H1 (cell line): ENCODE data around the gene SPTBN4. TPM values are rescaled to one million over a fixed set of nuclear protein-coding genes. Genes with fewer than 3 reads are reported as not detected.

Source experiments
- CTCF ChIA-PET: fragments of 300-600 bp; sonication (Branson Sonifier 250); formaldehyde crosslinking; loops from one replicate; lab custom pipeline; 2021; ENCODE audit not compliant: partially characterized antibody; lab: Charles Lee
- POLR2A ChIA-PET: fragments of 300-600 bp; sonication (Branson Sonifier 250); formaldehyde crosslinking; loops from one replicate; lab custom pipeline; 2021; ENCODE audit warnings: inconsistent platforms; ENCODE audit not compliant: partially characterized antibody; lab: Charles Lee
- DNase-seq, 2 experiments: peaks; one replicate each; pipeline versions ENCODE4 v3.0.0 to v3.0.0-alpha.2; 2010 to 2022; ENCODE audit warnings: low spot score in 2 of 2, low read depth in 1 of 2, mixed read lengths in 1 of 2
- FAIRE-seq: peaks from 2 replicates; lab custom pipeline; 2011; peaks lifted over from hg19 to GRCh38; lab: Jason Lieb, UNC
- H2AFZ ChIP-seq: 2 replicates; pipeline ENCODE4 v1.8.1; 2012; ENCODE audit warnings: low read length, inconsistent platforms
- H2AK5ac ChIP-seq: 2 replicates; pipeline ENCODE4 v1.6.1; 2013; ENCODE audit warnings: low read depth, low read length
- H2BK120ac ChIP-seq: replicated peaks from 2 replicates; pipeline ENCODE3; 2013; ENCODE audit warnings: low read depth, low read length, inconsistent platforms
- H2BK12ac ChIP-seq: 2 replicates; pipeline ENCODE4 v1.6.1; 2013; ENCODE audit warnings: low read depth, low read length
- H2BK15ac ChIP-seq: 2 replicates; pipeline ENCODE4 v1.6.1; 2013; ENCODE audit warnings: low read length
- H2BK20ac ChIP-seq: 2 replicates; pipeline ENCODE4 v1.6.1; 2013; ENCODE audit warnings: low read length
- H2BK5ac ChIP-seq: 2 replicates; pipeline ENCODE4 v1.6.1; 2013; ENCODE audit warnings: low read depth, low read length
- H3K14ac ChIP-seq: 2 replicates; pipeline ENCODE4 v1.6.1; 2013; ENCODE audit warnings: inconsistent platforms; ENCODE audit not compliant: insufficient read length
- H3K18ac ChIP-seq: 2 replicates; pipeline ENCODE4 v1.6.1; 2013; ENCODE audit warnings: low read length; ENCODE audit errors: extremely low read depth
- H3K23ac ChIP-seq: 2 replicates; pipeline ENCODE4 v1.6.1; 2013; ENCODE audit warnings: inconsistent platforms; ENCODE audit not compliant: insufficient read length
- H3K23me2 ChIP-seq: 2 replicates; pipeline ENCODE4 v1.6.1; 2013; ENCODE audit warnings: low read depth, low read length
- H3K27ac ChIP-seq: 2 replicates; pipeline ENCODE4 v1.6.1; 2011; ENCODE audit warnings: low read depth, low read length, inconsistent platforms
- H3K27me3 ChIP-seq, 4 experiments: replicated peaks in 1 of 4; 1 replicate in 1 of 4; 2 replicates in 3 of 4; pipeline versions ENCODE4 v1.6.1 to v1.8.1; 2011 to 2013; ENCODE audit warnings: low read length in 3 of 4, mild to moderate bottlenecking in 3 of 4, inconsistent platforms in 2 of 4, mixed read lengths in 2 of 4, moderate library complexity in 1 of 4; ENCODE audit not compliant: control insufficient read depth in 3 of 4, insufficient read depth in 3 of 4; ENCODE audit errors: extremely low read depth in 1 of 4
- H3K36me3 ChIP-seq, 4 experiments: 2 replicates each; pipeline versions ENCODE4 v1.6.1 to v1.8.1; 2011 to 2013; ENCODE audit warnings: mild to moderate bottlenecking in 4 of 4, low read length in 3 of 4, moderate library complexity in 2 of 4, control low read depth in 1 of 4, inconsistent platforms in 1 of 4; ENCODE audit not compliant: insufficient read depth in 4 of 4, control insufficient read depth in 2 of 4
- H3K4ac ChIP-seq: replicated peaks from 2 replicates; pipeline ENCODE3; 2013; ENCODE audit warnings: low read length, low read depth, mixed read lengths, inconsistent platforms; ENCODE audit not compliant: insufficient read length
- H3K4me1 ChIP-seq, 4 experiments: replicated peaks in 1 of 4; 1 replicate in 1 of 4; 2 replicates in 3 of 4; pipeline versions ENCODE4 v1.6.1 to v1.8.1; 2011 to 2013; ENCODE audit warnings: low read length in 3 of 4, inconsistent platforms in 2 of 4, mixed read lengths in 1 of 4; ENCODE audit not compliant: insufficient read depth in 4 of 4, control insufficient read depth in 3 of 4
- H3K4me2 ChIP-seq, 2 experiments: 2 replicates each; pipeline versions ENCODE4 v1.6.1 to v1.8.1; 2011 to 2013; ENCODE audit warnings: low read depth in 2 of 2, low read length in 2 of 2, control low read depth in 1 of 2, inconsistent platforms in 1 of 2, mild to moderate bottlenecking in 1 of 2; ENCODE audit not compliant: insufficient read depth in 1 of 2
- H3K4me3 ChIP-seq, 4 experiments: fragments of 200-600, 300-600 bp in 1 of 4; sonication (generic), shearing (Covaris generic), sonication (Bioruptor Twin) in 1 of 4; 2 replicates each; pipeline versions ENCODE4 v1.5.1 to v1.8.1; 2011 to 2016; ENCODE audit warnings: low read length in 4 of 4, low read depth in 3 of 4, control low read depth in 2 of 4, inconsistent platforms in 2 of 4, mild to moderate bottlenecking in 2 of 4, mixed read lengths in 1 of 4, moderate library complexity in 1 of 4; ENCODE audit not compliant: insufficient read depth in 2 of 4; ENCODE audit errors: extremely low read depth in 1 of 4
- H3K56ac ChIP-seq: replicated peaks from 2 replicates; pipeline ENCODE3; 2013; ENCODE audit warnings: low read depth, mild to moderate bottlenecking, mixed read lengths, low read length, inconsistent platforms; ENCODE audit not compliant: insufficient read length
- H3K79me1 ChIP-seq: 2 replicates; pipeline ENCODE4 v1.6.1; 2013; ENCODE audit warnings: low read depth, low read length, control low read depth
- H3K79me2 ChIP-seq, 2 experiments: 2 replicates each; pipeline versions ENCODE4 v1.6.1 to v1.8.1; 2012 to 2013; ENCODE audit warnings: low read length in 2 of 2, mild to moderate bottlenecking in 2 of 2, inconsistent platforms in 1 of 2; ENCODE audit not compliant: insufficient read depth in 2 of 2, control insufficient read depth in 1 of 2
- H3K9ac ChIP-seq, 4 experiments: replicated peaks in 1 of 4; 1 replicate in 1 of 4; 2 replicates in 3 of 4; pipeline versions ENCODE4 v1.6.1 to v1.8.1; 2011 to 2013; ENCODE audit warnings: low read depth in 3 of 4, low read length in 3 of 4, control low read depth in 2 of 4, mild to moderate bottlenecking in 2 of 4, moderate library complexity in 2 of 4, inconsistent platforms in 1 of 4; ENCODE audit errors: extremely low read depth in 1 of 4
- H3K9me3 ChIP-seq, 2 experiments: 2 replicates each; pipeline versions ENCODE4 v1.6.1 to v1.8.1; 2012 to 2013; ENCODE audit warnings: mild to moderate bottlenecking in 2 of 2, moderate library complexity in 2 of 2, control low read depth in 1 of 2, inconsistent platforms in 1 of 2, low read depth in 1 of 2, low read length in 1 of 2, mixed read lengths in 1 of 2; ENCODE audit not compliant: insufficient read depth in 2 of 2
- H4K20me1 ChIP-seq, 2 experiments: replicated peaks in 1 of 2; 2 replicates each; pipeline versions ENCODE3 to v1.8.1; 2011 to 2013; ENCODE audit warnings: inconsistent platforms in 2 of 2, low read length in 2 of 2, mild to moderate bottlenecking in 1 of 2; ENCODE audit not compliant: insufficient read depth in 2 of 2, control insufficient read depth in 1 of 2
- H4K5ac ChIP-seq: 2 replicates; pipeline ENCODE4 v1.6.1; 2013; ENCODE audit warnings: low read length, low read depth, mixed read lengths, inconsistent platforms; ENCODE audit not compliant: insufficient read length
- H4K8ac ChIP-seq: 2 replicates; pipeline ENCODE4 v1.8.0; 2013; ENCODE audit warnings: mild to moderate bottlenecking, moderate library complexity, low read length, inconsistent platforms; ENCODE audit not compliant: insufficient read depth; ENCODE audit errors: extremely low read depth
- H4K91ac ChIP-seq: replicated peaks from 2 replicates; pipeline ENCODE3; 2013; ENCODE audit warnings: low read length, mixed read lengths, inconsistent platforms; ENCODE audit not compliant: insufficient read length
- CREB1 ChIP-seq: IDR thresholded peaks from 2 replicates; pipeline ENCODE4 v1.6.1; 2012; ENCODE audit warnings: inconsistent platforms
- CTCF ChIP-seq, 3 experiments: IDR thresholded peaks; 1 replicate in 2 of 3; 2 replicates in 1 of 3; pipeline versions ENCODE4 v1.5.1 to v1.6.1; 2011; ENCODE audit warnings: low read length in 3 of 3, mild to moderate bottlenecking in 3 of 3, inconsistent platforms in 2 of 3, low read depth in 1 of 3, moderate library complexity in 1 of 3; ENCODE audit not compliant: insufficient read depth in 1 of 3; ENCODE audit errors: control extremely low read depth in 1 of 3
- EZH2 ChIP-seq: fragments of 200-600 bp; sonication (generic); IDR thresholded peaks from 2 replicates; pipeline ENCODE4 v1.7.1; 2012; ENCODE audit warnings: low read depth, mild to moderate bottlenecking, moderate library complexity, low read length, inconsistent platforms; ENCODE audit not compliant: severe bottlenecking
- KDM4A ChIP-seq: IDR thresholded peaks from one replicate; pipeline ENCODE4 v1.7.1; 2012; ENCODE audit warnings: low read depth, mild to moderate bottlenecking, moderate library complexity, low read length, inconsistent platforms; ENCODE audit not compliant: severe bottlenecking
- SUZ12 ChIP-seq: fragments of 200-600 bp; sonication (generic); IDR thresholded peaks from 2 replicates; pipeline ENCODE4 v1.6.1; 2012; ENCODE audit warnings: mild to moderate bottlenecking, inconsistent platforms, low read length, moderate library complexity, mixed read lengths
- YY1 ChIP-seq: IDR thresholded peaks from 2 replicates; pipeline ENCODE4 v1.6.1; 2011; ENCODE audit warnings: low read depth, mild to moderate bottlenecking, low read length
- WGBS, 2 experiments: shearing (Covaris generic) in 1 of 2; methylation state at CpG; one replicate each; pipeline versions ENCODE4 v1.1.6 to v1.1.7; 2013 to 2015; ENCODE audit warnings: low lambda C conversion rate in 2 of 2, mixed read lengths in 2 of 2, inconsistent platforms in 1 of 2, low coverage in 1 of 2, missing lambda C conversion rate in 1 of 2; ENCODE audit not compliant: insufficient replicate concordance in 2 of 2, insufficient coverage in 1 of 2, insufficient read length in 1 of 2; ENCODE audit errors: extremely low coverage in 1 of 2, missing lambda C conversion rate in 1 of 2; 5-methylcytosine and 5-hydroxymethylcytosine counted together
- polyA plus RNA-seq, 7 experiments: library from polyadenylated mRNA; depleted of rRNA in 3 of 7; stranded (reverse) in 5 of 7; unstranded in 2 of 7; fragments of >200 nt in 5 of 7; fragments of 200-250 nt in 2 of 7; gene quantifications; 1 replicate in 5 of 7; 2 replicates in 1 of 7; 4 replicates in 1 of 7; pipeline versions ENCODE4 v1.2.1 to v1.2.3, GENCODE V29; 2011 to 2013; ENCODE audit warnings: missing spikeins in 2 of 7, mixed read lengths in 2 of 7
- total RNA-seq: library from RNA; stranded (reverse); fragmentation: NEBNext Ultra II Directional; extraction: Animal tissue kit (Norgen Biotek cat#: 25700); gene quantifications from 2 replicates; pipeline ENCODE4 v1.2.1, GENCODE V29; 2021
- TF ChIP-seq, protein P1 (sequence below): IDR thresholded peaks from 2 replicates; pipeline ENCODE4 v1.6.1; 2012; ENCODE audit warnings: inconsistent platforms

The SPTBN4 gene
- total and polyA plus RNA-seq, 2 of the 8 experiments (the other 6 are each of a cell fraction or from before 2014, with no cell fraction given) = 1.9 to 3.0 TPM

DNA sequence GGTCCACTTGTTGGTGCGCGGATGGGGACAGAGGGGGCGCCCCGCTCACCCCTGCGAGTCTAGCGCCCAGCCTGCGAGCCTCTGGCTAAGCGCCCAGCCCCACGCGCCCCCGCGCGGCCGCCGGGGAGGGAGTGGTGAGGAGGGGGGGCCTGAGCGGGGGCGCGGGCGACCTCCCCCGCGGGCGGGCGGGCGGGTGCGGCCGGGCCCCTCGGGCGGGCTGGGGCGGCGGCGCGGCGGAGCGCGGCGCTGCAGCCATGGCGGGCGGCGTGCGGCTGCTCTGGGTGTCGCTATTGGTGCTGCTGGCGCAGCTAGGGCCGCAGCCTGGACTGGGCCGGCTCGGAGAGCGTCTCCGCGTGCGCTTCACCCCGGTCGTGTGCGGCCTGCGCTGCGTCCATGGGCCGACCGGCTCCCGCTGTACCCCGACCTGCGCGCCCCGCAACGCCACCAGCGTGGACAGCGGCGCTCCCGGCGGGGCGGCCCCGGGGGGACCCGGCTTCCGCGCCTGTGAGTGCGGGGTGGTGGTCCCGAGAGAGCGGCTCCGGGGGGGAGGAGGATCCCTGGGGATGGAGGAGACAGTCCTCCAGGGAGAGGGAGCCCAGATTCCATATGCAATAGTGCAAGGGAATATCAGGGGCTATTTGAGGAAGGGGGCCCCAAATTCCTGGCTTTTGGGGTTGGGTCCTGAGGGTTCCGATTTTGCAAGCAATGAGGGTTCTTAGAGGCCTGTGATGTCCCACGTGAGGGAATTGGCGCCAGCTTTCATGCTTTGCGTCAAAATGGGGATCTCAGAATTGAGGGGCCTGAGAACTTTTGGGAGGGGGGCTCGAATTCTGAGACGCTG, 134.6 kb downstream of the SPTBN4 start, which contains the start of gene LTBP4:
LTBP4 (plus strand) TSS at position 236 of the 841 bp plus-strand sequence; CDS start at position 255, 19 bp downstream.
- H3K18ac ChIP-seq = no peak within 1 kb of the TSS; the same call in 1 of the 2 replicates
- H3K27ac ChIP-seq = no peak within 1 kb of the TSS
- FAIRE-seq (no peak), DNase-seq (no peak)
- 8% methylated on average over 37 of the region's 82 CpGs; no CpG with 5 or more reads in 1 of the 2 experiments for WGBS, 2 experiments
- peak within 1 kb of the TSS; percentile 37 for H3K56ac ChIP-seq
- H3K9me3 ChIP-seq = no peaks in the 10 kb centered on the region
- no peaks in the 10 kb centered on the region for H3K79me2 ChIP-seq
- no peak within 1 kb of the TSS for H2BK20ac ChIP-seq
- CTCF ChIA-PET = interaction anchor here (0.6 to 11.3 kb wide), 14 partner anchors 9 to 72 kb away, joined by 3 to 100 read pairs (median 8); no protein-coding TSS in a partner anchor
- H3K23me2 ChIP-seq = peaks cover 32% of the 10 kb centered on the region; the same call in 1 of the 2 replicates
- H4K5ac ChIP-seq = no peak within 1 kb of the TSS
- no peak within 1 kb of the TSS for H4K8ac ChIP-seq
- H3K4me2 ChIP-seq = peak within 1 kb of the TSS; percentile 75 to 84
- peak within 1 kb of the TSS in 1 of 4 experiments; percentile 52; a peak in 1 of 7 replicates for H3K9ac ChIP-seq
- no peak within 1 kb of the TSS for H3K23ac ChIP-seq
- H3K79me1 ChIP-seq = 0 out of 2 replicates have a peak, but pooled peaks cover 2% of the 10 kb centered on the region
- peaks cover 7 to 8% of the 10 kb centered on the region in 2 experiments for H4K20me1 ChIP-seq
- no peak within 1 kb of the TSS for H2AFZ ChIP-seq
- no peaks in the 10 kb centered on the region; a peak in 1 of 8 replicates for H3K36me3 ChIP-seq
- no peak within 1 kb of the TSS for H3K4ac ChIP-seq
- no peak within 1 kb of the TSS for H2AK5ac ChIP-seq
- no peak within 1 kb of the TSS for H2BK120ac ChIP-seq
- H3K14ac ChIP-seq = no peak within 1 kb of the TSS
- H3K4me3 ChIP-seq = peak within 1 kb of the TSS; percentile 39 to 66 (median 46)
- no peak within 1 kb of the TSS for H4K91ac ChIP-seq
- peak within 1 kb of the TSS; percentile 50; the same call in 1 of the 2 replicates for H2BK12ac ChIP-seq
- POLR2A ChIA-PET = interaction anchor here (0.7 to 0.8 kb wide), 2 partner anchors 12 to 31 kb away, joined by 3 to 4 read pairs; no protein-coding TSS in a partner anchor
- H3K27me3 ChIP-seq = peaks cover 17 to 52% (median 47%) of the 10 kb centered on the region in 4 experiments
- H2BK5ac ChIP-seq = no peak within 1 kb of the TSS
- H2BK15ac ChIP-seq = no peak within 1 kb of the TSS
- peaks cover 9 to 43% (median 27%) of the 10 kb centered on the region in 4 experiments for H3K4me1 ChIP-seq
- TF ChIP-seq SUZ12 = peak; percentile 52; the same call in 1 of the 2 replicates
- peak; percentile 12; the same call in 1 of the 2 replicates for TF ChIP-seq YY1
- TF ChIP-seq CREB1 = no peak
- peak; percentile 53 for TF ChIP-seq KDM4A
- TF ChIP-seq EZH2 = peak; percentile 43
- TF ChIP-seq CTCF (IDR thresholded peaks at IDR 0.05; ENCODE audit: control extremely low read depth in 1 of 3, insufficient read depth in 1 of 3, low read depth in 1 of 3, low read length in 3 of 3) = peak in 2 of 3 experiments; percentile 29 to 47; a peak in 3 of 4 replicates
- TF ChIP-seq, protein P1, sequence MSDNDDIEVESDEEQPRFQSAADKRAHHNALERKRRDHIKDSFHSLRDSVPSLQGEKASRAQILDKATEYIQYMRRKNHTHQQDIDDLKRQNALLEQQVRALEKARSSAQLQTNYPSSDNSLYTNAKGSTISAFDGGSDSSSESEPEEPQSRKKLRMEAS = peak; percentile 31; the same call in 1 of the 2 replicates
